Measurements from ENCODE around the gene TSPAN18.
A peak's percentile ranks its signal among the peaks of the same experiment; 100 is the strongest.

DNA sequence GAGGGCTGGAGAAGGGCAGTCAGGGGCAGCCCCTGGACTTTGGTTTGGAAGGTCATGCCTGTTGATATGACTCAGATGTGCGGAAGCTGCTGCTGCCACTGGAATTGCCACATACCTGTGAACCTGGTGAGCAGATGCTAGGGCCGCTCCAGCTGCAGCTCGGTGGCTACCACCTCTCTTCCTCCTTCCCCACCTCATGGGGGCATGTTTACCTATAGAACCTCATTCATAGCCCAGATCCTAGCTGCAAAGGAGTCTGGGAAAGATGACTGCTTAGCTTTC lies 17.5 kb upstream of the TSPAN18 start:
- TF ChIP-seq SMC3 (IDR thresholded peaks at IDR 0.05; ENCODE audit: low read depth, low read length) = no peak
- TF ChIP-seq POLR2A (IDR thresholded peaks at IDR 0.05; ENCODE audit: low read depth, low read length) = no peak
- TF ChIP-seq, protein P1, sequence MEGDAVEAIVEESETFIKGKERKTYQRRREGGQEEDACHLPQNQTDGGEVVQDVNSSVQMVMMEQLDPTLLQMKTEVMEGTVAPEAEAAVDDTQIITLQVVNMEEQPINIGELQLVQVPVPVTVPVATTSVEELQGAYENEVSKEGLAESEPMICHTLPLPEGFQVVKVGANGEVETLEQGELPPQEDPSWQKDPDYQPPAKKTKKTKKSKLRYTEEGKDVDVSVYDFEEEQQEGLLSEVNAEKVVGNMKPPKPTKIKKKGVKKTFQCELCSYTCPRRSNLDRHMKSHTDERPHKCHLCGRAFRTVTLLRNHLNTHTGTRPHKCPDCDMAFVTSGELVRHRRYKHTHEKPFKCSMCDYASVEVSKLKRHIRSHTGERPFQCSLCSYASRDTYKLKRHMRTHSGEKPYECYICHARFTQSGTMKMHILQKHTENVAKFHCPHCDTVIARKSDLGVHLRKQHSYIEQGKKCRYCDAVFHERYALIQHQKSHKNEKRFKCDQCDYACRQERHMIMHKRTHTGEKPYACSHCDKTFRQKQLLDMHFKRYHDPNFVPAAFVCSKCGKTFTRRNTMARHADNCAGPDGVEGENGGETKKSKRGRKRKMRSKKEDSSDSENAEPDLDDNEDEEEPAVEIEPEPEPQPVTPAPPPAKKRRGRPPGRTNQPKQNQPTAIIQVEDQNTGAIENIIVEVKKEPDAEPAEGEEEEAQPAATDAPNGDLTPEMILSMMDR (conservative IDR thresholded peaks at IDR 0.05; ENCODE audit: low read depth, low read length) = no peak
- TF ChIP-seq, protein P2, sequence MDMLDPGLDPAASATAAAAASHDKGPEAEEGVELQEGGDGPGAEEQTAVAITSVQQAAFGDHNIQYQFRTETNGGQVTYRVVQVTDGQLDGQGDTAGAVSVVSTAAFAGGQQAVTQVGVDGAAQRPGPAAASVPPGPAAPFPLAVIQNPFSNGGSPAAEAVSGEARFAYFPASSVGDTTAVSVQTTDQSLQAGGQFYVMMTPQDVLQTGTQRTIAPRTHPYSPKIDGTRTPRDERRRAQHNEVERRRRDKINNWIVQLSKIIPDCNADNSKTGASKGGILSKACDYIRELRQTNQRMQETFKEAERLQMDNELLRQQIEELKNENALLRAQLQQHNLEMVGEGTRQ (IDR thresholded peaks at IDR 0.05; ENCODE audit: low read depth, low read length) = no peak
- peak; percentile 23; the same call in 1 of the 2 replicates for TF ChIP-seq CEBPB (IDR thresholded peaks at IDR 0.05; ENCODE audit: low read depth, low read length)

All from IMR-90 (cell line).